ENCODE measurements around the gene PTH2.

GRCh38 chr19:49450405-49450804 is 27.2 kb upstream of the PTH2 start:
- TF ChIP-seq, protein P1, sequence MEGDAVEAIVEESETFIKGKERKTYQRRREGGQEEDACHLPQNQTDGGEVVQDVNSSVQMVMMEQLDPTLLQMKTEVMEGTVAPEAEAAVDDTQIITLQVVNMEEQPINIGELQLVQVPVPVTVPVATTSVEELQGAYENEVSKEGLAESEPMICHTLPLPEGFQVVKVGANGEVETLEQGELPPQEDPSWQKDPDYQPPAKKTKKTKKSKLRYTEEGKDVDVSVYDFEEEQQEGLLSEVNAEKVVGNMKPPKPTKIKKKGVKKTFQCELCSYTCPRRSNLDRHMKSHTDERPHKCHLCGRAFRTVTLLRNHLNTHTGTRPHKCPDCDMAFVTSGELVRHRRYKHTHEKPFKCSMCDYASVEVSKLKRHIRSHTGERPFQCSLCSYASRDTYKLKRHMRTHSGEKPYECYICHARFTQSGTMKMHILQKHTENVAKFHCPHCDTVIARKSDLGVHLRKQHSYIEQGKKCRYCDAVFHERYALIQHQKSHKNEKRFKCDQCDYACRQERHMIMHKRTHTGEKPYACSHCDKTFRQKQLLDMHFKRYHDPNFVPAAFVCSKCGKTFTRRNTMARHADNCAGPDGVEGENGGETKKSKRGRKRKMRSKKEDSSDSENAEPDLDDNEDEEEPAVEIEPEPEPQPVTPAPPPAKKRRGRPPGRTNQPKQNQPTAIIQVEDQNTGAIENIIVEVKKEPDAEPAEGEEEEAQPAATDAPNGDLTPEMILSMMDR (IDR thresholded peaks at IDR 0.05; ENCODE audit: low read length), result no peak
- TF ChIP-seq EZH2 (optimal IDR thresholded peaks at IDR 0.05; ENCODE audit: low read depth, low read length), result no peak
- no peak for TF ChIP-seq EZH2phosphoT487 (IDR thresholded peaks at IDR 0.05; ENCODE audit: low read length)

Measured in MM.1S (cell line).